IPS DF 19.7 (cell line): ENCODE data around the gene RMRP.
A peak's percentile ranks its signal among the peaks of the same experiment; 100 is the strongest.

ENCODE experiments used
- DNase-seq: peaks from one replicate; pipeline ENCODE4 v3.0.0-alpha.2; 2013; ENCODE audit warnings: low read depth, low spot score

The RMRP gene

DNA sequence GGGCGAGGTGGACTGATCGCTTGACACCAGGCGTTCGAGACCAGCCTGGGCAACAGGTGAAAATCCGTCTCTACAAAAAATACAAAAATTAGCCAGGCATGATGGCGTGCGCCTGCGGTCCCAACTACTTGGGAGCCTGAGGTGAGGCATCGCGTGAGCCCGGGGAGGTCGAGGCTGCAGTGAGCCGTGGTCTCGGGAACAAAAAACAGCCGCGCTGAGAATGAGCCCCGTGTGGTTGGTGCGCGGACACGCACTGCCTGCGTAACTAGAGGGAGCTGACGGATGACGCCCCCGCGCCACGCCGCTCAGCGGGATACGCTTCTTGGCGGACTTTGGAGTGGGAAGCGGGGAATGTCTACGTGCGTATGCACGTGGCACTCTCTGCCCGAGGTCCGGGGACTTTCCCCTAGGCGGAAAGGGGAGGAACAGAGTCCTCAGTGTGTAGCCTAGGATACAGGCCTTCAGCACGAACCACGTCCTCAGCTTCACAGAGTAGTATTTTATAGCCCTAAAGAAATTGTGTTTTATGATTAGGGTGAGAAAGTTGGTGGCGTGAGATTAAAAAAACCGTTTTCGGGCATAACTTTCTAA lies at the start of gene RMRP:
Gene RMRP, minus strand, starts transcription at position 474 of the 591 bp plus-strand sequence.
- peak; percentile 99 for DNase-seq

DNA sequence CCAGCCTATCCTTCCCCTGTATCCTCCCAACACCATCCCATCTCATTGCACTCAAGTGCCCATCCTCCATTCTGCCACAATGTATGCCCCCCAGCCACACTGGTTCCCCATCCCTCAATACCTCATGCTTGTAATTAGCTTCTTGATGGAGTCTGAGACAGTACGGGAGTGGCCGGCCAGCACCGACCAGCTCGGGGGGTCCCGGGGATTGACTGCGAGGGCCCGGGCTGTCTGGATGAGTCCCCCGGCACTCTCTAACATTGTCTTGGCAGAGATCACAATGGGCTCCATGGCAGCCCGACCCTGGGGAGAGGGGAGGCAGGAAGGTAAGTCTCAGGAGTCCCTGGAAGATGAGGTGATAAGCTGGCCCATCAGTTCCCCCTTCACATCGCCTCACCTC lies 49.1 kb upstream of the RMRP start:
- no peak for DNase-seq

DNA sequence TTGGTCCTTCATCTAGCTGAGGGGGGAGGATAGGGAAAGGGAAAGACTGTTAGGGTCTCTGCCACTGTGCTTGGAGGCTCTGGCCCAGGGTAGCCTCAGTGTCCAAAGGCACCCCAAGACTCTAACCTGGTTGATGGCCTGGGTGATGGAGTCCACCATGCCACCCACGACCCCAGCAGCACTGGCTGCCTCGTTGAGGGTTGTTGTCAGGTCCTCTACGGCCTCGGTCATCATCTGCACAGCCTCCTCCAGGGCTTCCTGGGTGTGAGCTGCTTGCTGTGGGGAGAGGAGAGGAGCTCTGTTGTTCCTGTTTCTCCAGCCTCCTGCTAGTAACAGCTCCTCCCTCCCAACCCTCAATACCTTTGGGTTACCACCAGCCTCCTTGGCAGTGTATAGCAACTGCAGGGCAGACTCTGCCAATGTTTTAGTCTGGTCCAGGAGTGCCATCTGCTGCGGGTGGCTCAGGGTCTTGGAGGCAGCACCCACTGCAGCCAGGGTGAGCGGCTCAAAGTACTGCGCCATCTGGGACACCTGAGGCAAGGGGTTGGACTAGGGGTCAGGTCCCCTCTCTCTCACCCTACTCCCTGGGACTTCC lies 48.1 kb upstream of the RMRP start:
- no peak for DNase-seq

DNA sequence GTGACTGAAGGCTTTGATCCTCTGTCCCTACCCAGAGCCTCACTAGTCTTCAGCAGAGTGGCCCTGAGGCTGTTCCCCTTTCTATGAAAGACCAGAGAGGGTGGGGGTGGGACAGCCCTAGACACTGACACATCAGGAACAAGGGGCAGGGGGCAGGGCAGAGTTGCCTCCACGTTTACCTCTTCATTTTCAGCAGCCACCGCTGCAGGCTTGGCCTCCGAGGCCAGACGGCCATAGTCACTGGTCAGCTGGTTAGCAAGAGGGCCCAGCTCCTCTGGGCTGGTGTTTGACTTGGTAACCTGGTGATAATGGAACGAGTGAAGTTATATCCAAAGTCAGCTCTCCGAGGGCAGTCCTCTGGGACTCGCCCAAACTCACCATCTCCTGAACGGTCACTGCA lies 47.6 kb upstream of the RMRP start:
- no peak for DNase-seq

DNA sequence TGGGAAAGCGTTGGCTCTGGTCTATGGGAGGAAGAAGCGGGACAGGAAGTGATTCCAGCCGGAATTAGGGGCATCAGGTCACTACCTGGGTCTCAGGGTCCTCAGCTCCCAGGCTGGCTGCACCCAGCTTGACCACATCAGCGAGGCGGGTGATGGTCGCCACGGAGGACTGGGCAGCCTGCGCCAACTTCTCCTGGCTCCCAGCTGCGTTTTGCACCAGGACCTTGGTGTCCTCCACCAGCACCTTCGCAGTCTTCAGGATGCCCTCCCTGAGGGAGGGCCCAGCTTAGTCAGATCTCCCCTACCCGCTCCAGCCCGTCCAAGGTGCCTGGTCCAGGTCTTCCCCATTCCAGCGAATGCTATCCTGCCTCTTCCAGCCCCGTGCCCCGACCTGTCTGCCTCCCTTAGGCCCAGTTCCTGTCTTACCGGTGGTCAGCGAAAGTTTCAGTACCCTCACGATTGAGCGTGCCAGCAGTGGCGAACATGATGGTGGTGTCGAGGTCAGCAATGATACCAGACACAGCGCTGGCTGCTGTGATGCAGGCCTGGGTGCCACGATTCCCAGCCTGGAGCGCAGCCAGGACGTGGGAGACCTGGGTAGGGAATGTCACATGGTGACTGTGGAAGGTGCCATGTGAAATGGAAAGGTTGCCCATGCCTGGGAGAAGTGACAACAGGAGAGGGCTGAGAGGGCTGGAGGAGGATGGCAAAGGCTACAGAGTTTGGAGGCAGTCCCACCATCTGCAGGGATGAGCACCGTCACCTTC lies 46.3 kb upstream of the RMRP start:
- DNase-seq, result no peak

DNA sequence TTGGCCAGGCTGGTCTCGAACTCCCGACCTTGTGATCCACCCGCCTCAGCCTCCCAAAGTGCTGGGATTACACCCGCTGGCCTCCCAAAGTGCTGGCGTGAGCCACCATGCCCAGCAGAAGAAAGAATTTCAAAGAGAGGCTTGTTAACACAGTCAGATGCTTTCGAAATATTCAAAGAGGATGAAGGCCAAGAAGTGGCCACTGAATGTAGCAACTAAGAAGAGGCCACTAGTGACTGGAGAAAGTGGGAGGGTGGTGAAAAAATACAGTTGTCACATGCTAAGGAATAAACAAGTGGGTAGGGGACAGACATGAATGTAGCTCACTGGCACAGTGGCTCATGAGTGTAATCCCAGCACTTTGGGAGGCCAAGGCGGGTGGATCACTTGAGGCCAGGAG lies 44.9 kb upstream of the RMRP start:
- DNase-seq, result no peak

DNA sequence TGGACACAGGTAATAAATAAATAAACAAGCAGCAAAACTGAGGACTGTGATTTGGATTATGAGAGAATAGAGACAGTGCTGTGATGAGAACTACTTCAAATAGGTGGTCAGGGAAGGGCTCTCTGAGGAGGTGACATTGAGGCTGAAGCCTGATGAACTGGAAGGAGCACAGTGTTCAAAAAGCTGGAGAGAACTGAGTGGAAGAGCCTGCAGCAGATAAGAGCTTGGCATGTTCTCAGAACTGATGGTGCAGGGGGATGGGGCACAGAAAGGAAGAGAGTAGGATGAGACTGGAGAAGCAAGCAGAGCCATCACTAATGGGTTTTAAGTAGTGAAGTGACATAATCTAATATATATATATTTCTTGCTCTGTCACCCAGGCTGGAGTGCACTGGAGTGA lies 43.1 kb upstream of the RMRP start:
- no peak for DNase-seq

DNA sequence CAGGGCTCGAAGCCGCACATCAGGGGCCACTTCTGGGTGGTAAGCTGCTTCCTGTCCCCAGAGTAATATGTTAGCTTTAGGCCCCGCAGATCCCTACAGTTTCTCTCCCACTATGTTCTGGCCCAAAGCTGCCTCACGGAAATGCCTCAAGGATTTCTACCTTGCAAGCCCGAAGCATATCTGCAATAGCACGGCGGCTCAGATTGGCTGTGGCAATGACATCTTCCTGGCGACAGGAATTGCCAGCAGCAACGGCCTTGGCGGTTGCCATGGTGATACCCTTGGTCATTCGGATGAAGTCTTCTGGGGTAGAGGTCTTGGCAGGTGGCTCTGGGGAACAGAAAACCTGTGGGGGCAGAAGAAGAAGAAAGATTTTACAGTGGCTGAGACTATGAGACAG lies 42.2 kb upstream of the RMRP start:
- DNase-seq, result no peak

DNA sequence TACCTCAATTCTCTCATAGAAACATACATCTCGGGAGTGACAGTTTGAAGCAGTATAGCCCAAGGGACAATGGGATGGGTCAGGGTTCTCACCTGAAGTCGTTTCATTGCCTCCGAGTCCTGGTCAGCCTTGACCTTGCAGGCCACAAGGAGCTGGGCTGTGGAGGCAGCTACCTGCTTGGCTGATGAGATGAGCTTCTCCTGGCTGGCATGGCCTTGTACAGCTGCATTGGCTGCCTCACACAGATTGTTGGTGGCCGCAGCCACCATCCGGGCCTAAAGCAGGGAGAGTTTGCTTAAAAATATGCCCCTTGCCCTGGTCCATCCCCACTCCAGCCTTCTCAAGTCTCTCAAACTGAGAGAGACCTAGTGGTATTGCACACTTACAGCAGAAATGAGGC lies 40.4 kb upstream of the RMRP start:
- DNase-seq, result no peak

DNA sequence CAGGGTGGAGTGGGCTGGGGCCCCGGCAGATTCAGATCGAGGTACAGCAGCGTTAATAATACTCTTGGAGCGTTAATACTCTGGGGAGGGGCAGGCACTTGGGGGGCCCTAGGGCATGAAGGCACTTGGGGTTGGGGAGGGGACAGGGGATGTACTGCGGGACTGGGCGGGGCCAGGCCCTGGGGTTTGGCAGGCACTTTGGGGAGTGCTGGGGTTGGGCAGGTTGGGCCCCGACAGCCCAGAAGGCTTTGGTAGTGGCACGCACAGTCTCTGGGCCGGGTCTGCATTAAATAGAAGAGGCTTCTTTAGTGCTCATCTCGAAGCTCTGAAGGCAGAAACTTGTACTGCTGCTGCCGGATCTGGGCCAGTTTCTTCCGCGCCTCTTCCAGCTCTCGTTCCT lies 39.7 kb upstream of the RMRP start:
- no peak for DNase-seq

DNA sequence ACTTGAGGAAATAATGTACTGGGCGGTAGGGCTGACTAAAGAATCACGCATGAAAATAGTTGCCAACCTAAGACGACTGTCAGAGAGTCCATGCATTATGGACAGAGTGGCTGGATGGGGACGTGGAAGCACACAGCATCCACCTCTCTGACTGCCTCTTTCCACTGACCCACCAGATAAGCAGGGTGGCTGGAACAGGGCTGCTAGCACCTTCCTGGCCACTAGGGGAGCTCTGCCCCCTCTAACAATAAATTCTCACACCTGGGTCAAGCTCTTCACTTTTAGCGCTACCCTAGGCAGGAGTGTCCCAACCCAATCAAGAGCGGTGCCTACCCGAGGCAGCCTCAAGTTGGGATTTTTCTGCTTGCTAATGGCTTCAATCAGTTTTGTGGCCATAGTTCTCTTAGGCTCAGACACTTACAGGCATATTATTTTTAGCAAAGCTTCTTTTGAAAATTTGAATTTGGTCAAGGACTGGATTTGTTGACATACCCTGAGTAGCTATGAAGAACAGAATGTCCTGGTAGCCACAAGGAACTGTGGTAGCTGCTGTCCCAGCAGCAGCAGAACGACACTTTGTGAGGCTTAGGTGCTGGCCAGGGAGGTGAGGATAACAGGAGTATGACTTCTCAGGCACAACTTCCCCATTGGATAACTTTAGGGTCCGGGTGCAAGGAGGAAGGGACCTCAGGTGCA lies 38.8 kb upstream of the RMRP start:
- no peak for DNase-seq

DNA sequence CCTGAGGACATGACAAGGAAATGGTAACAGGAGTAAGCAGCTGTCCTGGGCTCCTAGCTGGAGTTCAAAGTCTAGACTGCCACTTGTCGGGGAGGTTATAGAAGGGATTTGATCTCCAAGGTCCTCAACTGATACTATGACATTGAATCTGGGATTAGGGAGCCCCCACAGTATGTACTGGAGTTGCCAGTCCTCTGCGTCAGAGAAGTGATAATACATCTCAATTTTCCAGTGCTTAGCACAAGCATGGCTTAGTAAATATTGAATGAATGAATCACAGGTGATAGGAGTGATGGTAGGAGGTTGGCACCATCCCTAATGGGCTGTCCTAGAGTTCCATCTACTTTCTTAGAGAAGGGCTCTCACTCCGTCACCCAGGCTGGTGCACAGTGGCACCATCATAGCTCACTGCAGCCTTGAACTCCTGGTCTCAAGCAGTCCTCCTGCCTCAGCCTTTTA lies 38.2 kb upstream of the RMRP start:
- no peak for DNase-seq

DNA sequence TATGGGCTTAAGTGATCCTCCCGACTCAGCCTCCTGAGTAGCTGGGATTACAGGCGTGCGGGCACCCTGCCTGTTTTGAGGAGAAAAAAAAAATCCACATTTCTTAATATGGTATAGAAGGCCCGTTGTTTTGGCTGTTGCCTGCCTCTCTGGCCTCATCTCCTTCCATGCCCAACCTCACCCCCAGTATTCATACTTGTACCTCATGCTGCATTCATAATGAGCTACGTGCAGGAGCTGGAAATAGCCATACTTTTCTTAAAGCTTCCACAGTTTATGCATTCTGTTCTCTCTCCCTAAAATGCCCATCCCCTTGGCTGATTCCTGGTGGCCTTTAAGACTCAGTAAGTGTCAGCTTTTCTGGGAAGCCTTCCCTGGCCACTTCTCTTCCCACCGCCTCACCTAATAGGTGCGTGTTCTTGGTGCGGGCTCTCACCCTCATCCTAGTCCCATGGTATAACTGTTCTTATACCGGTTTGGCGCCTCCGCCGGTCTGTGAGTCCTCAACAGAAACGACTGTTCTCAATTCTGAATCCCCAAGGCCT lies 34.0 kb upstream of the RMRP start:
- no peak for DNase-seq

DNA sequence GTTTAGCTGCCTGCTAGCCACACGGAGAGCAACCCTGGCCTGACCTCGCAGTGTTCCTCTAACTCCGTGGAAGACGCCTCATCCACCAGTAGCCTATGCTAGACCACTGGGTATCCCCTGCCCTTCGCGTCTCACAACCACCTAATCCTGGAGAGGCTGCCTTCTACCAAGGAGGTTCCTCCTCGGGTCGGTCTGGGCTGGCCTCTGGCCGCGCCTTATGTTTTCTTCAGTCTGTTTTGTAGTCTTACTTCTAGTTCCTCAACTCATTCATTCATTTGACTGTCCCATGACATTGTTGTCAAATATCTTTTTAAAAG lies 33.5 kb upstream of the RMRP start:
- DNase-seq, result no peak

DNA sequence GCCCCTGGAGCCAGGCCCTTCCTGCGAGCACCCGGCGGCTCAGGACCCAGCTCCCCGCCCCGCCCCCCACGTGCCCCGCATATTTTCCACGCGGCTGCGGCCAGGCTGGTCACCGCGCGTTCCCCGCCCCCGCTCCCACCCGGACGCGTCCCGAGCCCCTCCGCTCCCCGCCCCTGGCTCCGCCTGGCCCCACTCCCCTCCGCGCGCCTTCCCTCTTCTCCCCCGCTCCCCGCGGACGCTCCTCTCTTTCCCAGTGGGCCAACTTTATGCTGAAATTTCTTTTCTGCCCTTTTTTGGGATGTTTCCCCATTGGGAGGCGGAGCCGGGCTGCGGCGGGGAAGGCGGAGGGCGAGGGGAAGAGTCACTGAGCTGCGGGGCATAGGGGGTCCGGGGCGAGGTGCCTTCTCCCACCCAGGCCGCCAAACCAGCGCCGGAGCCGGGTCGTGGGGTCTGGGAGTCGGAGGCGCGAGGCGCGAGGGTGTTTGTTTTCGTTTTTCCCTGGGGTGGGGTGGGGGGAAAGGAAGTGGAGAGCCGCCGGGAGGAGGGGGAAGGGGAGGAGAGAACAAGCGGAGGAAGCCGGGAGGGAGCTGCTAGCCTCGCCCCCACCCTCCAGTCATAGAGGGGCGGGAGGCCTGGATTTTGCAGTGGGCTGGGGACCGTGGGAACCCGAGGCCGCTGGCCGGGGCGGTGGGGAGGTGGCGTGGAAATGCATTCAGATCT lies 33.0 kb upstream of the RMRP start:
- DNase-seq, result no peak

DNA sequence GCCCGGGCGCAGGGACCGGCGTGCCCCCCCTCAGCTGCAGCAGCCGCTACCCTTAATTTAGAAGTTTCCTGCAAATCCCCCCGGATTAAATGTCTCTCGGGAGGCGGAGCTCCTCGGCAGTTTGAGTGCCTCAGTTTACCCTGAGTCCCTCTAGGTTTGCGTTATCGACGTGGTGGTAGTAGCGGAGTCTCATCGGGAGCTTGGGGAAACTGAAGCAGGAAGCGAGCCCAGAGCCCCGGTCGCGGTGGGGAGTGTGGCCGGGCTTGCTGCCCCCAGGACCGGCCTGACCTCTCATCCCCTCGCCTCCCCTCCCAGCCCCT lies 32.4 kb upstream of the RMRP start:
- no peak for DNase-seq

DNA sequence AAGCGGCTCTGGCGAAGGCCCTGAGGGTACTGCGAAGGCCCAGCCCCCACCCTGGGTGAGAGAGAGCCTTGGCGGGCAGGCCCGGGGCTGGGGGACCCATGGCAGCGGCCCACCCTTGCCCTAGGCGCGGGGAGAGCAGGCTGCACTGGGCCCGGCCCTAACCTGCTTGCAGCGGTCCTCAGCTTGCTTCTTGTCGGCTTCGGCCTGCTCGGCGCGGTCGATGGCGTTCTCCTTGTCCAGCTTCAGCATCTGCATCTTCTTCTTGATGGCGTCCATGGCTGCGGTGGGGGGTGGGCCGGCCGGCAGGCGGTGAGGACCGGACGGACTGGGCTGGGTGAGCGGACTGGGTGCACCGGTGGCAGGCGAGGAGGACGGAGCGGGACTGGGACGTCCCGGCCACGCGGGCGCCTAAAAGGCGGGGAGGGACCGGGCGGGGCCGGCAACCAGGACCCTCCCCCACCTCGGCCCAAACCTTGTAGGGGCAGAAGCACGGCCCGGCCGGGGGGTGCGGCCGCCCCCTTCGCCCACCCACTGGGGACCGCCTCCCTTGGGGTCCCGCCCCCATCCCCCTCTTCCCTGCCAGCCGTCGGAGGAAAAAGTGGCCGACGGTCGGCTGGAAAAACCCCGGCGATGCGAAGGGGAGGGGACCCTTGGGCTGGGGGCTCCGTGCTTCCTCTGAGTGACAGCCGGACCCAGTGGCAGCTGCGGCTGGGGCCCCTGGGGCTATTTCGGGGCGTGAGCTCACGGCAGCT lies 31.9 kb upstream of the RMRP start, which contains the start of gene TPM2:
Gene TPM2, minus strand, starts transcription at position 384 of the 752 bp plus-strand sequence. Its CDS starts 108 bp downstream, at position 276.
- DNase-seq, result no peak

DNA sequence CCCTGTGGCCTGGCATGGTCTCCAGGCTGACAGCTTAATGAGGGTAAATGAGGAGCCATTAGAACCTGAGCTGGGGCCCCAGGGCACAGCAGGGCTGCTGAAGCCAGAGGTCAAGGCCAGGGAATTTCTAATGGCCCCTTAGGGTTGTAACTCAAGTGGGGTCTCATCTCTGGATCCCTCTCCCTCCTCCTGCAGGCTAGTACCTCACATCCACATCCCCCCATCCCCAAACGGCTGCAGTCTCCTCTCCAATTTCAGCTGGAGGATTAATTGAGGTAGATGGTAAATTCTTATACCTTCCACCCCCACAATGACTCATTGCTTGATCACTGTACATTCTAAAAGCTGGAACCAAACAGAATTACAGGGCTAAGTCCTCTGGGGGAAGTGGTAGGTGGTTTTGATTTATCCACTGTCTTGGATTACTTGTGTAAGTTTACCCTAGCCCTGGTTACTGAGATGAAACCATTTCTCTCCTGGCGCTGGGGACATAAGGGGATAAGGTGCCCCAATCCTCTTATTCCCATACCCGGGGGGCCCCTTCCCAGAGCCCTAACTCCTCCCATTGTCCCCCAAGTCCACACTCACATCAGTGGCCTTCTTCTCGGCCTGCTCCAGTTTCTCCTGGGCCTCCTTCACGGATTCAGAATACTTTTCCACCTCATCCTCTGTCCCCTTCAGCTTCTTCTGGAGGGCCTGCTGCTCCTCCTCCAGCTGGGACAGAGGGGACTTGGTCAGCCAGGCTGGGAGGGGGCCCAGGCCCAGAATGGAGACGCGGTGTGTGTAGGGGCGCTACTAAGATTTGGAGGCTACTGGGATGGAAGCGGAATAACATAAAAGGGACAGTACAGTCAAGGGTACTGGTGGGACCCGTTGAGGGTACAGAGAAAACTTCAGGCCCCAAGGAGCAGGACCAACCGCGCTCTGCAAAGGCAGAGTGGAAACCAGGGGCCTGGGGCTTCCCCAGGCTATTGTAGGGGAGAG lies 31.0 kb upstream of the RMRP start:
- no peak for DNase-seq

DNA sequence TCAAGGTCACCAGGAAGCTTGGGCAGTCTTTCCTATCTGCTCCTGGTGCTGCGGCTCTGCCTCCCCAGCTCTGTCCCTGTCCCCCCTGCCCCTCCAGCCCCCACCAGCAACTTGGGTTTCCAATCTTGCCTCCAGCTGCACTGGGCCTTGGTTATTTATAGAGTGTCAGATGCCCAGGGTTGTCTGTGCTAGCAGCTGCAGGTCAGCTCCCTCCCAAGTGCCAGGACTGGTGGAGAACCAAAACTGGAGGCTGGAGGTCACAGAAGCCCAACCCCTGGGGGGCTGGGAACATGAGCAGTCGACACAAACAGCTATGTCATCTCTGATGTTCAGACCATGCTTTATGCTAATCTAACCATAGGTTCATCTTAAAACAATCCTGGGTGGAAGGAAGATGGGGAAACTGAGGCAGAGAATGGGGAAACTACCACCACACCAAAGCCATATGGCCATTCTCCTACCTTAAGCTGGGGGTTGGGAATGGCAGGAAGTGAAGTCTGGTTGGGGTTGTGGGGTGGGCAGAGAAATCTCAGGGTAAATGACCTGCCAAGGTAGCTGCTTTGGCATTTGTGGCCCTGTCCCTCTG lies 30.2 kb upstream of the RMRP start:
- DNase-seq, result no peak
